Endothelial cell of umbilical vein (primary cell): ENCODE measurements around the gene RMND5B. TPM values are rescaled to one million over a fixed set of nuclear protein-coding genes. Genes with fewer than 3 reads are reported as not detected.
A peak's percentile ranks its signal among the peaks of the same experiment; 100 is the strongest.

ENCODE experiments used
- BruUV-seq: library from RNA; stranded (reverse); fragments of 400-500 nt; replicated peaks from 2 replicates; lab custom pipeline; 2021; lab: Mats Ljungman, UMichigan
- CTCF ChIA-PET: fragments of 300-600, 350-600 bp; sonication (Branson Sonifier 250); formaldehyde crosslinking; loops from one replicate; lab custom pipeline; 2021; ENCODE audit warnings: antibody characterized with exemption, inconsistent platforms; lab: Charles Lee
- POLR2A ChIA-PET: fragments of 300-600, 350-600 bp; sonication (Branson Sonifier 250); formaldehyde crosslinking; loops from one replicate; lab custom pipeline; 2021; ENCODE audit warnings: antibody characterized with exemption, inconsistent platforms; lab: Charles Lee
- DNase-seq: peaks from one replicate; pipeline ENCODE4 v3.0.0-alpha.2; 2011; ENCODE audit warnings: low read depth, low spot score
- FAIRE-seq: peaks from 2 replicates; lab custom pipeline; 2011; peaks lifted over from hg19 to GRCh38; lab: Jason Lieb, UNC
- H2AFZ ChIP-seq: 2 replicates; pipeline ENCODE4 v1.6.0; 2012; ENCODE audit warnings: low read depth, low read length, control low read depth, inconsistent platforms
- H3K27ac ChIP-seq: 2 replicates; pipeline ENCODE4 v1.5.1; 2011; ENCODE audit warnings: low read depth, mild to moderate bottlenecking, control low read depth, low read length, moderate library complexity; ENCODE audit not compliant: insufficient read depth
- H3K27me3 ChIP-seq, 2 experiments: 2 replicates each; pipeline versions ENCODE4 v1.6.0 to v1.6.1; 2011; ENCODE audit warnings: low read length in 2 of 2, mixed read lengths in 1 of 2; ENCODE audit not compliant: control insufficient read depth in 2 of 2, insufficient read depth in 2 of 2
- H3K36me3 ChIP-seq, 2 experiments: 2 replicates in 1 of 2; 3 replicates in 1 of 2; pipeline ENCODE4 v1.5.1; 2011; ENCODE audit warnings: low read length in 2 of 2, mild to moderate bottlenecking in 1 of 2, moderate library complexity in 1 of 2; ENCODE audit not compliant: control insufficient read depth in 2 of 2, insufficient read depth in 2 of 2; ENCODE audit errors: extremely low read depth in 1 of 2
- H3K4me1 ChIP-seq: 3 replicates; pipeline ENCODE4 v1.5.1; 2011; ENCODE audit warnings: mild to moderate bottlenecking, low read length; ENCODE audit not compliant: control insufficient read depth, insufficient read depth; ENCODE audit errors: extremely low read depth
- H3K4me2 ChIP-seq: 2 replicates; pipeline ENCODE4 v1.6.1; 2011; ENCODE audit warnings: low read length, control low read depth, mixed read lengths; ENCODE audit not compliant: insufficient read depth
- H3K4me3 ChIP-seq, 3 experiments: fragments of 200-600 bp in 1 of 3; sonication (generic), shearing (Covaris generic) in 1 of 3; replicated peaks in 1 of 3; 2 replicates each; pipeline ENCODE4 v1.5.1; 2011 to 2016; ENCODE audit warnings: control low read depth in 3 of 3, low read length in 3 of 3, mild to moderate bottlenecking in 2 of 3, inconsistent platforms in 1 of 3, low read depth in 1 of 3, moderate library complexity in 1 of 3; ENCODE audit not compliant: insufficient read depth in 1 of 3
- H3K79me2 ChIP-seq: 2 replicates; pipeline ENCODE4 v1.6.0; 2012; ENCODE audit warnings: low read length, inconsistent platforms; ENCODE audit not compliant: control insufficient read depth, insufficient read depth
- H3K9ac ChIP-seq: replicated peaks from 2 replicates; pipeline ENCODE3; 2011; ENCODE audit warnings: low read length, control low read depth; ENCODE audit not compliant: insufficient read depth; ENCODE audit errors: extremely low read depth
- H3K9me1 ChIP-seq: replicated peaks from 3 replicates; pipeline ENCODE4 v1.6.0; 2011; ENCODE audit warnings: mild to moderate bottlenecking, low read length; ENCODE audit not compliant: control insufficient read depth, insufficient read depth; ENCODE audit errors: extremely low read depth
- H3K9me3 ChIP-seq: replicated peaks from 2 replicates; pipeline ENCODE4 v1.5.1; 2012; ENCODE audit warnings: low read length, inconsistent platforms; ENCODE audit not compliant: control insufficient read depth, insufficient read depth
- H4K20me1 ChIP-seq: replicated peaks from 2 replicates; pipeline ENCODE3; 2011; ENCODE audit warnings: mild to moderate bottlenecking, low read length; ENCODE audit not compliant: control insufficient read depth, insufficient read depth; ENCODE audit errors: extremely low read depth
- CTCF ChIP-seq, 2 donors: IDR thresholded peaks; 1 replicate in 1 of 2; 2 replicates in 1 of 2; pipeline ENCODE4 v1.5.1; 2011; ENCODE audit warnings: low read length in 2 of 2, mild to moderate bottlenecking in 2 of 2, moderate library complexity in 2 of 2, control low read depth in 1 of 2, inconsistent platforms in 1 of 2, low read depth in 1 of 2; ENCODE audit not compliant: insufficient read depth in 1 of 2; ENCODE audit errors: extremely low read depth in 1 of 2
- EZH2 ChIP-seq: IDR thresholded peaks from 2 replicates; pipeline ENCODE4 v1.6.1; 2012; ENCODE audit warnings: borderline replicate concordance, low read depth, mild to moderate bottlenecking, moderate library complexity, low read length, inconsistent platforms; ENCODE audit not compliant: severe bottlenecking
- FOS ChIP-seq: IDR thresholded peaks from 2 replicates; pipeline ENCODE4 v1.6.1; 2011; ENCODE audit warnings: mild to moderate bottlenecking, low read length, moderate library complexity, borderline replicate concordance; ENCODE audit not compliant: insufficient read depth
- GATA2 ChIP-seq: IDR thresholded peaks from 2 replicates; pipeline ENCODE4 v1.7.0; 2011; ENCODE audit warnings: low read depth, mild to moderate bottlenecking, moderate library complexity, mixed read lengths, low read length; ENCODE audit not compliant: insufficient read length, insufficient read depth
- JUN ChIP-seq: IDR thresholded peaks from 2 replicates; pipeline ENCODE4 v1.6.1; 2011; ENCODE audit warnings: borderline replicate concordance, low read depth; ENCODE audit not compliant: insufficient read length, insufficient read depth
- MAX ChIP-seq: IDR thresholded peaks from 2 replicates; pipeline ENCODE4 v1.6.1; 2011; ENCODE audit not compliant: insufficient read depth, insufficient read length
- MYC ChIP-seq: IDR thresholded peaks from one replicate; pipeline ENCODE4 v1.6.1; 2011; ENCODE audit warnings: mild to moderate bottlenecking, low read depth, low read length
- POLR2A ChIP-seq: IDR thresholded peaks from 2 replicates; pipeline ENCODE4 v1.6.1; 2012; ENCODE audit warnings: low read depth, mild to moderate bottlenecking, control low read depth, low read length
- POLR2AphosphoS5 ChIP-seq: IDR thresholded peaks from 2 replicates; pipeline ENCODE4 v1.6.1; 2012; ENCODE audit warnings: low read depth, mild to moderate bottlenecking, control low read depth, low read length, moderate library complexity; ENCODE audit not compliant: insufficient read depth
- dilution Hi-C: fragments of 300-500 bp; cut with MboI; formaldehyde crosslinking; loops from one replicate; pipeline ENCODE4 v1.15.0; 2019; ENCODE audit warnings: low sequenced_read_pairs; ENCODE audit not compliant: extremely low pct_ligation_motif_present
- intact Hi-C: fragments of 100-400 bp; cut with micrococcal nuclease; formaldehyde crosslinking; loops from one replicate; pipeline ENCODE4 v1.10.0; 2022
- polyA plus RNA-seq, 4 experiments: library from polyadenylated mRNA; depleted of rRNA in 3 of 4; stranded (reverse) in 3 of 4; unstranded in 1 of 4; fragments of >200 nt; gene quantifications; 2 replicates each; pipeline versions ENCODE4 v1.2.1 to v1.2.3, GENCODE V29; 2011 to 2012; ENCODE audit warnings: missing spikeins in 1 of 4
- total RNA-seq: library from RNA; stranded (reverse); gene quantifications from 2 replicates; pipeline ENCODE4 v1.2.3, GENCODE V29; 2021

The RMND5B gene
- total and polyA plus RNA-seq, 2 donors (not counting 3 experiments of a cell fraction or from before 2014, with no cell fraction given), result 38.2 to 40.2 TPM

- Histone ChIP-seq H3K27me3 (no peaks in the 10 kb centered on the region), H3K4me1 (peaks cover 37% of the 10 kb centered on the region), H3K4me2 (peak within 1 kb of the TSS; percentile 72), H4K20me1 (no peaks in the 10 kb centered on the region), H3K4me3 (peak within 1 kb of the TSS; percentile 20 to 94 (median 69)), H3K27ac (no peak within 1 kb of the TSS), H3K9me3 (no peaks in the 10 kb centered on the region), H2AFZ (peak within 1 kb of the TSS; percentile 68), H3K36me3 (no peaks in the 10 kb centered on the region), H3K79me2 (peaks cover 9% of the 10 kb centered on the region), H3K9me1 (no peaks in the 10 kb centered on the region), H3K9ac (peak within 1 kb of the TSS; percentile 46)
- BruUV-seq, result no TSS peak
- TF ChIP-seq POLR2A (no peak), CTCF (IDR thresholded peaks at IDR 0.05; ENCODE audit: extremely low read depth in 1 of 2, insufficient read depth in 1 of 2, low read depth in 1 of 2, low read length in 2 of 2) (peak; percentile 3 to 7), MAX (no peak), EZH2 (no peak), FOS (peak; percentile 52), GATA2 (no peak), POLR2AphosphoS5 (peak; percentile 67), MYC (no peak), JUN (no peak)
- peak; percentile 64 for FAIRE-seq
- peak; percentile 56 for DNase-seq
- intact Hi-C loops, result loop anchor here (1.0 to 10.0 kb wide), 3 partner anchors 17 to 618 kb away; partner anchors contain the start of gene PDLIM7
- POLR2A ChIA-PET, result no interaction called here
- CTCF ChIA-PET, result interaction anchor here (1.9 kb wide), 1 partner anchor 35 kb away, joined by 6 read pairs; no protein-coding TSS in a partner anchor
- dilution Hi-C loops, result no loop called here
These were observed 17.6 kb upstream of the RMND5B start, which contains the start of gene N4BP3 for GRCh38 chr5:178113141-178113787. Gene N4BP3, plus strand, starts transcription at chr5:178113532. Its CDS starts 6,052 bp downstream, at chr5:178119584.
